SK-N-SH treated with all-trans-retinoic acid at 6 μM for 48 hours (cell line): ENCODE measurements around the gene GRIP1.

Experiments
- ARNTL ChIP-seq: fragments of 450-650 bp; formaldehyde crosslinking; IDR thresholded peaks from 2 replicates; pipeline ENCODE4 v1.5.0; 2020; ENCODE audit warnings: low read depth, mild to moderate bottlenecking, moderate library complexity, borderline replicate concordance
- CSDC2 ChIP-seq: fragments of 250-450 bp; sonication (Bioruptor Pico); IDR thresholded peaks from 2 replicates; pipeline ENCODE4 v1.5.0; 2020; ENCODE audit warnings: mild to moderate bottlenecking, moderate library complexity
- ESRRG ChIP-seq: fragments of 250-450 bp; sonication (Bioruptor Pico); IDR thresholded peaks from 2 replicates; pipeline ENCODE4 v1.6.1; 2021; ENCODE audit warnings: mild to moderate bottlenecking
- GLIS3 ChIP-seq: fragments of 250-450 bp; sonication (Bioruptor Pico); IDR thresholded peaks from 2 replicates; pipeline ENCODE4 v1.5.0; 2020; ENCODE audit warnings: mild to moderate bottlenecking, moderate library complexity
- SNAI2 ChIP-seq: fragments of 250-450 bp; sonication (Bioruptor Pico); IDR thresholded peaks from 2 replicates; pipeline ENCODE4 v1.5.0; 2020; ENCODE audit warnings: mild to moderate bottlenecking, moderate library complexity
- TOX ChIP-seq: fragments of 250-450 bp; sonication (Bioruptor Pico); IDR thresholded peaks from 2 replicates; pipeline ENCODE4 v1.8.0; 2021; ENCODE audit warnings: mild to moderate bottlenecking, moderate library complexity, borderline replicate concordance
- ZC3H10 ChIP-seq: fragments of 250-450 bp; sonication (Bioruptor Pico); IDR thresholded peaks from 2 replicates; pipeline ENCODE4 v1.5.1; 2021; ENCODE audit warnings: mild to moderate bottlenecking, moderate library complexity
- ZFP3 ChIP-seq: fragments of 250-450 bp; sonication (Bioruptor Pico); IDR thresholded peaks from 2 replicates; pipeline ENCODE4 v1.5.0; 2020; ENCODE audit warnings: mild to moderate bottlenecking, moderate library complexity
- ZFP30 ChIP-seq: fragments of 450-650 bp; formaldehyde crosslinking; IDR thresholded peaks from 2 replicates; pipeline ENCODE4 v1.5.0; 2022; ENCODE audit warnings: mild to moderate bottlenecking, moderate library complexity
- ZNF70 ChIP-seq: fragments of 450-650 bp; formaldehyde crosslinking; IDR thresholded peaks from 2 replicates; pipeline ENCODE4 v1.5.0; 2020; ENCODE audit warnings: mild to moderate bottlenecking, moderate library complexity
- TF ChIP-seq, protein P1 (sequence below): fragments of 250-450 bp; sonication (Bioruptor Pico); IDR thresholded peaks from 2 replicates; pipeline ENCODE4 v1.5.1; 2020; ENCODE audit warnings: low read depth, mild to moderate bottlenecking, moderate library complexity
- TF ChIP-seq, protein P2 (sequence below): fragments of 250-450 bp; sonication (Bioruptor Pico); IDR thresholded peaks from 2 replicates; pipeline ENCODE4 v1.8.0; 2020; ENCODE audit warnings: mild to moderate bottlenecking, moderate library complexity, borderline replicate concordance
- TF ChIP-seq, protein P3 (sequence below): fragments of 250-450 bp; sonication (Bioruptor Pico); IDR thresholded peaks from 2 replicates; pipeline ENCODE4 v1.5.0; 2020; ENCODE audit warnings: mild to moderate bottlenecking, moderate library complexity

DNA sequence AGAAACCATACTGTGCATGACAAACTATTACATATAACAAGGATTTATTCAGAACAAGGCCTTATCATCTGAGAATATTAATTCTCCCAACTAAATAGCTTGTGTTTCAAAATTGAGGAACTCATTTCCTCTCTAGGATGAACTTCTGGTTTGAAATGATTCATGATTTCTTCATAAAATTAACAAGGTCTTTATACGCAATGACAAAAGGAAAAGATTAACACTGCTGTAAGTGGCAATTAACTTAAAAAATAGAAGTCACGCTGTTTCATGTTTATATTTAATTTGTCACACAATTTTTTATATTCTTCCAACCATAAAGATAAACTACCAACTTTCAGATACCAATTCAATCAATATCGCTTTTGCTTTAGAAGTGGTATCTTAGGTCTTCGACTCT is 80.8 kb downstream of the GRIP1 start:
- TF ChIP-seq, protein P1, sequence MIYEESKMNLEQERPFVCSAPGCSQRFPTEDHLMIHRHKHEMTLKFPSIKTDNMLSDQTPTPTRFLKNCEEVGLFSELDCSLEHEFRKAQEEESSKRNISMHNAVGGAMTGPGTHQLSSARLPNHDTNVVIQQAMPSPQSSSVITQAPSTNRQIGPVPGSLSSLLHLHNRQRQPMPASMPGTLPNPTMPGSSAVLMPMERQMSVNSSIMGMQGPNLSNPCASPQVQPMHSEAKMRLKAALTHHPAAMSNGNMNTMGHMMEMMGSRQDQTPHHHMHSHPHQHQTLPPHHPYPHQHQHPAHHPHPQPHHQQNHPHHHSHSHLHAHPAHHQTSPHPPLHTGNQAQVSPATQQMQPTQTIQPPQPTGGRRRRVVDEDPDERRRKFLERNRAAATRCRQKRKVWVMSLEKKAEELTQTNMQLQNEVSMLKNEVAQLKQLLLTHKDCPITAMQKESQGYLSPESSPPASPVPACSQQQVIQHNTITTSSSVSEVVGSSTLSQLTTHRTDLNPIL, result no peak
- TF ChIP-seq TOX (CRISPR knock-in tag) (no peak), ARNTL (CRISPR knock-in tag) (no peak), CSDC2 (no peak), ZFP3 (CRISPR knock-in tag) (no peak), GLIS3 (CRISPR knock-in tag) (no peak), ZC3H10 (CRISPR knock-in tag) (no peak), ESRRG (CRISPR knock-in tag) (no peak), ZFP30 (CRISPR knock-in tag) (no peak), ZNF70 (no peak), SNAI2 (CRISPR knock-in tag) (no peak)
- TF ChIP-seq, protein P2, sequence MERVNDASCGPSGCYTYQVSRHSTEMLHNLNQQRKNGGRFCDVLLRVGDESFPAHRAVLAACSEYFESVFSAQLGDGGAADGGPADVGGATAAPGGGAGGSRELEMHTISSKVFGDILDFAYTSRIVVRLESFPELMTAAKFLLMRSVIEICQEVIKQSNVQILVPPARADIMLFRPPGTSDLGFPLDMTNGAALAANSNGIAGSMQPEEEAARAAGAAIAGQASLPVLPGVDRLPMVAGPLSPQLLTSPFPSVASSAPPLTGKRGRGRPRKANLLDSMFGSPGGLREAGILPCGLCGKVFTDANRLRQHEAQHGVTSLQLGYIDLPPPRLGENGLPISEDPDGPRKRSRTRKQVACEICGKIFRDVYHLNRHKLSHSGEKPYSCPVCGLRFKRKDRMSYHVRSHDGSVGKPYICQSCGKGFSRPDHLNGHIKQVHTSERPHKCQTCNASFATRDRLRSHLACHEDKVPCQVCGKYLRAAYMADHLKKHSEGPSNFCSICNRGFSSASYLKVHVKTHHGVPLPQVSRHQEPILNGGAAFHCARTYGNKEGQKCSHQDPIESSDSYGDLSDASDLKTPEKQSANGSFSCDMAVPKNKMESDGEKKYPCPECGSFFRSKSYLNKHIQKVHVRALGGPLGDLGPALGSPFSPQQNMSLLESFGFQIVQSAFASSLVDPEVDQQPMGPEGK (CRISPR knock-in tag), result no peak
- TF ChIP-seq, protein P3, sequence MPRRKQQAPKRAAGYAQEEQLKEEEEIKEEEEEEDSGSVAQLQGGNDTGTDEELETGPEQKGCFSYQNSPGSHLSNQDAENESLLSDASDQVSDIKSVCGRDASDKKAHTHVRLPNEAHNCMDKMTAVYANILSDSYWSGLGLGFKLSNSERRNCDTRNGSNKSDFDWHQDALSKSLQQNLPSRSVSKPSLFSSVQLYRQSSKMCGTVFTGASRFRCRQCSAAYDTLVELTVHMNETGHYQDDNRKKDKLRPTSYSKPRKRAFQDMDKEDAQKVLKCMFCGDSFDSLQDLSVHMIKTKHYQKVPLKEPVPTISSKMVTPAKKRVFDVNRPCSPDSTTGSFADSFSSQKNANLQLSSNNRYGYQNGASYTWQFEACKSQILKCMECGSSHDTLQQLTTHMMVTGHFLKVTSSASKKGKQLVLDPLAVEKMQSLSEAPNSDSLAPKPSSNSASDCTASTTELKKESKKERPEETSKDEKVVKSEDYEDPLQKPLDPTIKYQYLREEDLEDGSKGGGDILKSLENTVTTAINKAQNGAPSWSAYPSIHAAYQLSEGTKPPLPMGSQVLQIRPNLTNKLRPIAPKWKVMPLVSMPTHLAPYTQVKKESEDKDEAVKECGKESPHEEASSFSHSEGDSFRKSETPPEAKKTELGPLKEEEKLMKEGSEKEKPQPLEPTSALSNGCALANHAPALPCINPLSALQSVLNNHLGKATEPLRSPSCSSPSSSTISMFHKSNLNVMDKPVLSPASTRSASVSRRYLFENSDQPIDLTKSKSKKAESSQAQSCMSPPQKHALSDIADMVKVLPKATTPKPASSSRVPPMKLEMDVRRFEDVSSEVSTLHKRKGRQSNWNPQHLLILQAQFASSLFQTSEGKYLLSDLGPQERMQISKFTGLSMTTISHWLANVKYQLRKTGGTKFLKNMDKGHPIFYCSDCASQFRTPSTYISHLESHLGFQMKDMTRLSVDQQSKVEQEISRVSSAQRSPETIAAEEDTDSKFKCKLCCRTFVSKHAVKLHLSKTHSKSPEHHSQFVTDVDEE (CRISPR knock-in tag), result no peak
